Measurements from ENCODE around the gene DIP2B.
"Not testable (repeated sequence)": the region's sequence is repeated elsewhere in the genome, so short reads cannot be mapped to it uniquely, and the experiment has no call there.

DIP2B gene

DNA sequence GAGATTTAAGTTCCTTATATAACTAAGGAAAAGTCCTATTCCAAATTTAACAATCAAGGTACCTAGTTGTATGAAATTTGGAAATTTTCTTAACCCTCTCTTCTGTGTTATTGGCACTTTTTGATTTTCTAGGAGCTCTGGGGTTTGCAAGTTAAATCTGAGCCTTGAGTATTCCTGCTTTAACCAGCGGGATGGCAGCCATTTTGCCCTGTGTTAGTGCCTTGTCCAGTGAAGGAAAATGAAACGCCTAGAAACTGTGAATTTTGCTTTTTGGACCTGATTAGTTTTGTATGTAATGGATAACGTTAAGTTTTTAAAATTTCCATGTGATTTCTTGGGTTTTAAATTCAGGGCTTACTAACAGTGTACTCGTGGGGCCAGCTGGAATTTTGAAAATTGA, 45.1 kb downstream of the DIP2B start:
- Histone ChIP-seq H3K36me3 (ENCODE audit: insufficient read depth, low read length) (no peaks in the 10 kb centered on the region), H3K9me3 (ENCODE audit: low read depth, low read length) (no peaks in the 10 kb centered on the region), H3K27ac (peak overlapping the region; percentile 66), H3K9ac (ENCODE audit: insufficient read length) (no peak overlapping the region), H3K4me3 (no peak overlapping the region)
- DNase-seq (ENCODE audit: low read depth, low spot score), result no peak
- TF ChIP-seq POLR2AphosphoS5 (IDR thresholded peaks at IDR 0.05; ENCODE audit: borderline replicate concordance, low read depth, low read length) (no peak), FOXP2 (optimal IDR thresholded peaks at IDR 0.05; ENCODE audit: control extremely low read depth, extremely low read length, insufficient read depth) (no peak), EZH2 (IDR thresholded peaks at IDR 0.05) (no peak)

DNA sequence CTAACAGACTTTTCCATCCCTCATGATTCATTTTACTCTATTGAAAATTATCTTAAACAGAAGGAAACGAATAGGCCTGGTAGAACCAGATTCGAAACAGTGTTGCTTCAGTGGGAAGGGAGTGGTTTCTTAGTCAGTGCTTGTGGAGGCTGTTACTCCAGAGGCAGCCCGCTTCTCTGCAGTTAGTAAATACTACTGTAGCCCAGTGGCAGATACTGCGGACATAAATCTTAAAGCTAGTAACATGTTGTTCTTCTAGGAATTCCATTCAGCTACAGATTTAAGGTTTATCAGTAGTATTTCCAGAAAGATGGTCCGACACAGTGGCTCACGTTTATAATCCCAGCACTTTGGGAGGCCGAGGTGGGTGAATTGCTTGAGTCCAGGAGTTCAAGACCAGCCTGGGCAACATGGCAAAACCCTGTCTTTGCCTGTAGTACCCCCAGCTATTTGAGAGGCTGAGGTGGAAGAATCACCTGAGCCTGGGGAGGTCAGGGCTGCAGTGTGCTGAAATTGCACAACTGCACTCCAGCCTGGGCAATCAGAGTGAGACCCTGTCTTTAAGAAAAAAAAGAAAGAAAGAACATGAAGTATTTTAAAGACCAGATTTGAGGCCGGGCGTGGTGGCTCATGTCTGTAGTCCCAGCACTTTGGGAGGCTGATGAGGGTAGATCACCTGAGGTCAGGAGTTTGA, 45.9 kb downstream of the DIP2B start:
- Histone ChIP-seq H3K9me3 (ENCODE audit: low read depth, low read length) (no peaks in the 10 kb centered on the region), H3K27ac (peak overlapping the region; percentile 66), H3K4me3 (no peak overlapping the region), H3K36me3 (ENCODE audit: insufficient read depth, low read length) (no peaks in the 10 kb centered on the region), H3K9ac (ENCODE audit: insufficient read length) (no peak overlapping the region)
- DNase-seq (ENCODE audit: low read depth, low spot score), result no peak
- no peak for TF ChIP-seq EZH2 (IDR thresholded peaks at IDR 0.05)
- no peak for TF ChIP-seq FOXP2 (optimal IDR thresholded peaks at IDR 0.05; ENCODE audit: control extremely low read depth, extremely low read length, insufficient read depth)
- TF ChIP-seq POLR2AphosphoS5 (IDR thresholded peaks at IDR 0.05; ENCODE audit: borderline replicate concordance, low read depth, low read length), result no peak

DNA sequence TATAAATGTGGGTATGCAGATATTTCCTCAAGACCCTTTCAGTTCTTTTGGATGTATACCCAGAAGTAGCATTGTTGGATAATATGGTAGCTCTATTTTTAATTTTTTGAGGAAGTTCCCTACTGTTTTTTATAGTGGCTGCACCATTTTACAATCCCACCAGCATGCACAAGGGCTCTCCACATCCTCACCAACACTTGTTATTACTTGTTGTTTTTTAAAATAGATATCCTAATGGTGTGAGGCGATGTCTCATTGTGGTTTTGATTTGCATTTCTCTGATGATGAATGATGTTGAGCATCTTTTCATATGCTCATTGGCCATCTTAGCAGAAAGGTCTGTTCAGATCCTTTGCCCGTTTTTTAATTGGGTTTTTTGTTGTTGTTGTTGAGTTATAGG, 47.1 kb downstream of the DIP2B start:
- Histone ChIP-seq H3K9ac (ENCODE audit: insufficient read length) (no peak overlapping the region), H3K27ac (no peak overlapping the region), H3K4me3 (no peak overlapping the region)

DNA sequence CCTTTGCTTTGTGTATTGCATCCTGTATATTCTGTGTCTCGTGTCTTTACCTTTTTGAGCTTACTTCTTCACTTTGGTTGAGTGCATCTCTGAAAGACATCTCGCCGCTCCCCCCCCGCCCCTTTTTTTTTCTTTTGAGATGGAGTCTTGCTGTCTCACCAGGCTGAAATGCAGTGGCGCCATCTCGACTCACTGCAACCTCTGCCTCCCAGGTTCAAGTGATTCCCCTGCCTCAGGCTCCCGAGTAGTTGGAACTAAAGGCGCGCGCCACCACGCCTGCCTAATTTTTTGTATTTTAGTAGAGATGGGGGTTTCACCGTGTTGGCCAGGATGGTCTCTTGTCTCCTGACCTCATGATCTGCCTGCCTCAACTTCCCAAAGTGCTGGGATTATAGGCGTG, 49.9 kb downstream of the DIP2B start:
- TF ChIP-seq EZH2 (IDR thresholded peaks at IDR 0.05), result no peak
- TF ChIP-seq FOXP2 (optimal IDR thresholded peaks at IDR 0.05; ENCODE audit: control extremely low read depth, extremely low read length, insufficient read depth), result no peak
- TF ChIP-seq POLR2AphosphoS5 (IDR thresholded peaks at IDR 0.05; ENCODE audit: borderline replicate concordance, low read depth, low read length), result no peak

More for the DNA sequence above, 47.1 kb downstream of the DIP2B start:
- TF ChIP-seq FOXP2 (optimal IDR thresholded peaks at IDR 0.05; ENCODE audit: control extremely low read depth, extremely low read length, insufficient read depth), result no peak
- no peak for TF ChIP-seq POLR2AphosphoS5 (IDR thresholded peaks at IDR 0.05; ENCODE audit: borderline replicate concordance, low read depth, low read length)
- no peak for TF ChIP-seq EZH2 (IDR thresholded peaks at IDR 0.05)
- Histone ChIP-seq H3K9me3 (ENCODE audit: low read depth, low read length) (no peaks in the 10 kb centered on the region), H3K36me3 (ENCODE audit: insufficient read depth, low read length) (no peaks in the 10 kb centered on the region)
- no peak for DNase-seq (ENCODE audit: low read depth, low spot score)

DNA sequence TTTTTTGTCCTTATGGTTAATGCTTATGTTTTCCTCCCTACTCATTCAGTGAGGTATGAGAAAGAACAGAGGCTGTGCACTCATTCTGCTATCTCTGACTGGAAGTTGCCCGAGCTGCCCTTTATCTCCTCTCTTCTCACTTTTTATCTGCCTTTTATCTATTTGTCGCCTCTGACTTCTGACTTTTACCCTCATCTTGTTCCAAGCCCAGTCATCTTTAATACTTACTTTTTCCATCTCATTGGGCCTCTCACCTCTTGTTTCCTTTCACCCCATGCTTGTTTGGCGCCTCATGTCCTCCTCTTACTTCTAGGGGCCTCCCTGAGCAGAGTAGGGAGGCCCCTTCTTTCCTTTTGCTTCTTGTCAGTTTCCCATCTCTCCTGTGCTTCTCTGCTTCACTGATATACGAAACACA, 50.7 kb downstream of the DIP2B start:
- no peak for DNase-seq (ENCODE audit: low read depth, low spot score)
- H3K27ac ChIP-seq, result no peak overlapping the region
- TF ChIP-seq FOXP2 (optimal IDR thresholded peaks at IDR 0.05; ENCODE audit: control extremely low read depth, extremely low read length, insufficient read depth), result no peak
- no peak for TF ChIP-seq EZH2 (IDR thresholded peaks at IDR 0.05)
- no peak for TF ChIP-seq POLR2AphosphoS5 (IDR thresholded peaks at IDR 0.05; ENCODE audit: borderline replicate concordance, low read depth, low read length)
- no peak overlapping the region for H3K4me3 ChIP-seq
- H3K9ac ChIP-seq (ENCODE audit: insufficient read length), result no peak overlapping the region
- H3K9me3 ChIP-seq (ENCODE audit: low read depth, low read length), result no peaks in the 10 kb centered on the region
- H3K36me3 ChIP-seq (ENCODE audit: insufficient read depth, low read length), result no peaks in the 10 kb centered on the region

More for the DNA sequence above, 49.9 kb downstream of the DIP2B start:
- DNase-seq (ENCODE audit: low read depth, low spot score), result no peak
- Histone ChIP-seq H3K27ac (no peak overlapping the region), H3K9ac (ENCODE audit: insufficient read length) (no peak overlapping the region), H3K9me3 (ENCODE audit: low read depth, low read length) (no peaks in the 10 kb centered on the region), H3K4me3 (no peak overlapping the region), H3K36me3 (ENCODE audit: insufficient read depth, low read length) (no peaks in the 10 kb centered on the region)

DNA sequence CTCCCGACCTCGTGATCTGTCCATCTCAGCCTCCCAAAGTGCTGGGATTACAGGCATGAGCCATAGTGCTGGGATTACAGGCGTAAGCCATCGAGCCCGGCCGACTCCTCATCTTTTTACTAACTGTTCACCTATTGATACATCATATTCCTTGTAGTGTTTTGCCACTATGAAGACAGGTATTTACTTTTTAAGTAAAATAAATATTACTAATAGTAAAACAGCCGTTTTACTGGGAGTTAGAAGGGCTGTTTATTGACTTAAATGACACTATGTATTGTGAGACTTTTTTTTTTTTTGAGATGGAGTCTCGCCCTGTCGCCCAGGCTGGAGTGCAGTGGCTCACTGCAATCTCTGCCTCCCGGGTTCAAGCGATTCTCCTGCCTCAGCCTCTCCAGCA, 51.5 kb downstream of the DIP2B start:
- Histone ChIP-seq H3K9ac (ENCODE audit: insufficient read length) (no peak overlapping the region), H3K4me3 (no peak overlapping the region), H3K36me3 (ENCODE audit: insufficient read depth, low read length) (no peaks in the 10 kb centered on the region), H3K9me3 (ENCODE audit: low read depth, low read length) (no peaks in the 10 kb centered on the region), H3K27ac (no peak overlapping the region)
- TF ChIP-seq FOXP2 (optimal IDR thresholded peaks at IDR 0.05; ENCODE audit: control extremely low read depth, extremely low read length, insufficient read depth), result no peak
- TF ChIP-seq EZH2 (IDR thresholded peaks at IDR 0.05), result no peak
- no peak for DNase-seq (ENCODE audit: low read depth, low spot score)

DNA sequence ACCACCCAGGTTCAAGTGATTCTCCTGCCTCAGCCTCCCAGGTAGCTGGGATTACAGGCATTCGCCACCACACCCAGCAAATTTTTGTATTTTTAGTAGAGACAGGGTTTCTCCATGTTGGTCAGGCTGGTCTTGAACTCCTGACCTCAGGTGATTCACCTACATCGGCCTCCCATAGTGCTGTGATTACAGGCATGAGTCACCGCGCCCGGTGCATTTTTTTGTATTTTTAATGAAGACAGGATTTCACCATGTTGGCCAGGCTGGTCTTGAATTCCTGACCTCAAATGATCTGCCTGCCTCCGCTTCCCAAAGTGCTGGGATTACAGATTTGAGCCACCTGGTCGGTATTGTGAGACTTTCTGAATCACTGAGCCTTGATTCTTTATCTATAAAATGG, 52.0 kb downstream of the DIP2B start:
- H3K9me3 ChIP-seq (ENCODE audit: low read depth, low read length); H3K9ac ChIP-seq (ENCODE audit: insufficient read length); H3K4me3 ChIP-seq; H3K27ac ChIP-seq; H3K36me3 ChIP-seq (ENCODE audit: insufficient read depth, low read length); DNase-seq (ENCODE audit: low read depth, low spot score): not testable (repeated sequence)

DNA sequence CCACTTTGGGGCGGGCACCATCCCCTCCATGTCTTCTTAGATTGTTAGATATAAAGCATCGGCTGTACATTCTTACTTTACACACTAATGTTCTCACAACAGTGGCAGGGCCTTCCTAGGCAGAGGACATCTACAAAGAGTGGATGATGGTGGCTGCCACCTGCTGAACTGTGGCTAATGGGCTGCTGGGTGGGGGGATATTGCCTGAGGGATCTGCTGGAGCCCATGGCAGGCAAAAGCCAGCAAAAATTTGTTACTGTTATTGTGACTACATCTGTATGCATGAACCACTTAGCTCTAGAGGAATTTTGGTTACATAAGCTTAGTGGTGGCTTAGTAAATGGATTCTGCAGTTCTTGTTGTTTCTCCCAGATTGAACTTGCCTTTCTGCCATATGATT, 52.6 kb downstream of the DIP2B start:
- Histone ChIP-seq H3K36me3 (ENCODE audit: insufficient read depth, low read length) (no peaks in the 10 kb centered on the region), H3K9ac (ENCODE audit: insufficient read length) (no peak overlapping the region), H3K27ac (no peak overlapping the region), H3K4me3 (no peak overlapping the region), H3K9me3 (ENCODE audit: low read depth, low read length) (no peaks in the 10 kb centered on the region)
- TF ChIP-seq FOXP2 (optimal IDR thresholded peaks at IDR 0.05; ENCODE audit: control extremely low read depth, extremely low read length, insufficient read depth) (no peak), POLR2AphosphoS5 (IDR thresholded peaks at IDR 0.05; ENCODE audit: borderline replicate concordance, low read depth, low read length) (no peak), EZH2 (IDR thresholded peaks at IDR 0.05) (no peak)
- DNase-seq (ENCODE audit: low read depth, low spot score), result no peak

DNA sequence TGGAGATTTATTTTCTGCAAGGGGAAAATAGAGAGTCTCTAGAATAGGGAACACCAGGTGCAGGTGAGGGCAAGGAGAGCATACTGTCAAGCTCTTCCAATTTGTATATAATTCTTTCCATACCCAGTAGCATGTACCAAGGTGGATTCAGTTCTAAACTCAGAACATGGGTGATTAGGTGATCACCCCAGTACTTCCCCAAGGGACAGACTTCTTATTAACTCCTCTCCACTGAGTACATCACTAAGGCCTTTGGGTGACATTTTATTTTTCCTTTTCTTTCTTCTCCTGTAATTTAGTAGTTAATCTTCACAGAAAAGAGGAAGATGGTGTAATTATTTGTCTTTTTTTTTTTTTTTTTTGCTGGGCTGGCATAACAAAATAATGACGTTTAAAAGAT, 54.2 kb downstream of the DIP2B start:
- Histone ChIP-seq H3K4me3 (no peak overlapping the region), H3K9ac (ENCODE audit: insufficient read length) (no peak overlapping the region), H3K36me3 (ENCODE audit: insufficient read depth, low read length) (no peaks in the 10 kb centered on the region), H3K27ac (no peak overlapping the region), H3K9me3 (ENCODE audit: low read depth, low read length) (no peaks in the 10 kb centered on the region)
- TF ChIP-seq FOXP2 (optimal IDR thresholded peaks at IDR 0.05; ENCODE audit: control extremely low read depth, extremely low read length, insufficient read depth) (no peak), EZH2 (IDR thresholded peaks at IDR 0.05) (no peak), POLR2AphosphoS5 (IDR thresholded peaks at IDR 0.05; ENCODE audit: borderline replicate concordance, low read depth, low read length) (no peak)
- DNase-seq (ENCODE audit: low read depth, low spot score), result no peak
